NCI-H69 (cell line): ENCODE data around the gene PTP4A1.
"Not testable (repeated sequence)": the region's sequence is repeated elsewhere in the genome, so short reads cannot be mapped to it uniquely, and the experiment has no call there.

Experiments used
- DNase-seq: peaks from one replicate; lab custom pipeline; 2025; lab: John Stamatoyannopoulos, UW

Gene PTP4A1

DNA sequence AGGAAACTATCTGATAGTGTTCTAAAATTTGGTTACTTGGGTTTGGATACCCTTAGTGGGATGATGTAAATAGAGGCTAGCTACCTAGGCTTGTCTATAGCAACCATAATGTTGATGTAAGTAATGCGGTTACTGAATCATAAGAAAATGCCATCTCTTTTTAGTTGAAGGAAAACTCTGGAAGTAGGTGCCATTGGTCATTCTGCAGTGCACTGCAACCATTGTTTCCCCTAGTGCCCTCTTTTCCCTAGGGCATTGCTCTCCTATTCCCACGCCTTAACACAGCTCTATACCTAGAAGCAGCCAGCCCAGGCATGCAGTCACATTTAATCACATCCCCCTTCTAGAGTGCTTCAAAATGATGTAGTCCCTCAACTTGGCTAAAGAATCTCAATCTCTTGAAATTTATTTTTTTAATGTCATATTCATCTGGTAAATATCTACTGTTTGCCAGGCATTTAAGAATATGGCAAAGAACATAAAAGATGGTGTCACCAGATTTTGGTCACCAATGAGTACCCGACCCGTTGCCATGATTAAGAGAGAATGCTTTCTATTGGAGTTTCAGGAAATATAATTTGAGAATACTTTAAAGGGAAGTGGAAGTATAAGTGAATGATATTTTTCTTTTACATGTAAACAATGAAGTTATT, 10.4 kb downstream of the PTP4A1 start:
- DNase-seq = peak; percentile 25

DNA sequence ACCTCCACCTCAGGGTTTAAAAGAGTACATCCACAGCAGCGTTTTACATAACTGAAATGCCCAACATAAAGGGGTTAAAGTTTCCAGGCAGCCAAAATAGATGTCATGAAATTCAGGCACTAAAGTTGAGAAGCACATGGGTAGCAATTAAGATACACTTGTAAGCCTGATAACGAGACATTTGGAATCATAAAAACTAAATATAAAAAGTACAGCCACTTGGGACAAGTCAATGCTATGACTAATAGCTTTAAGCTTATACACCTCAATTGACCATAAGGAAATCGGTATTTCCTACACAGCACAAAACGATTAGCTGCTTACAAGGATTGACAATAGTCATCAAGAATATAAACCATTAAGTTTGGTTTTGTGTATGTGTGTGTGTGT, 11.8 kb downstream of the PTP4A1 start:
- no peak for DNase-seq

DNA sequence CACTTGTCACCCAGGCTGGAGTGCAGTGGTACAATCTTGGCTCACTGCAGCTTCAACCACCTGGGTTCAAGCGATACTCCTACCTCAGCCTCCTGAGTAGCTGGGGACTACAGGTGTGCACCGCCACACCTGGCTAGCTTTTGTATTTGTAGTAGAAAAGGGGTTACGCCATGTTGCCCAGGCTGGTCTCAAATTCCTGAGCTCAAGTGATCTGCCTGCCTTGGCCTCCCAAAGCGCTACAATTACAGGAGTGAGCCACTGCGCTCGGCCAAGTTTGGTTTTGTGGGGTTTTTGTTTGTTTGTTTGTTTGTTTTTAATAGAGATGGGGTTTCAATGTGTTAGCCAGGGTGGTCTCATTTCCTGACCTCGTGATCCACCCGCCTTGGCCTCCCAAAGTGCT, 12.3 kb downstream of the PTP4A1 start:
- no peak for DNase-seq

- DNase-seq = not testable (repeated sequence)
Measured at GRCh38 chr6:63585652-63586051, 13.4 kb downstream of the PTP4A1 start.

DNA sequence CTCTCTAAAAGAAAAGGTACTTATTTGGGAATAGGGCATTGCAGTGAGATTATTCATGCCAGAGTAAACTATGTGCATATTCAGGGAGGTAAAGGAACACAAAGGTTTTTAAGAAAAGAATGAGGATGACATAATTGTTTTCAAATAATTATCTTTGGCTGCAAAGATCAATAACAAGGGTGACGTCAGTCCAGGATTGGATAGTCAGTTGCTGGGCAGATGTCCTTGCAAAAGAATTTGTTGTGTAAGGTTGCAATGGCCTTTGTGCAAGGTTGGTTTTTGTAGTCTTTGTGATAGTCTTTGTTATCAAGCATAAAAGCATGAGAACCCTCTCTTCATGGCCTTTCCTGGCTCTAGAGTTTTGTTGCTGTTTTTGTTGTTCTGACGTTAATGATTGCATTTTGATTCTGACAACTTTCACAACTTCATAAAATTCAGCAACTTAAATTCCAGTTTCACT, 17.7 kb downstream of the PTP4A1 start:
- DNase-seq = peak; percentile 36

DNA sequence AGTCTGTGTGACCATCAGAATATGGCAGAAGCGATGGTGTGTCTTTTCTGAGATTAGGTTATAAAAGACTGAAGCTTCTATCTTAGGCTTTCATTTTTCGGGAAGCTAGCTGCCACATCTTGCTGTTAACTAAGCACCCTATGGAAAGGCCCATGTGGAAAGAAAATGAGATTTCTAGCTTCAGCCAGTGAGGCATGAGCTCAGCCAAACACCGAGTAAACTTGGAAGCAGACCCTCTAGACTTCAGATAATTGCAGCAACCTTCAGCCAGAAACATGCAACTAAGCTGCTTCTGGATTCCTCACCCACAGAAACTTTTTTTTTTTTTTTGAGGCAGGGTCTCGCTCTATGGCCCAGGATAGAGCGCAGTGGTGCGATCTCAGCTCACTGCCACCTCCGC, 20.6 kb downstream of the PTP4A1 start:
- DNase-seq = no peak

DNA sequence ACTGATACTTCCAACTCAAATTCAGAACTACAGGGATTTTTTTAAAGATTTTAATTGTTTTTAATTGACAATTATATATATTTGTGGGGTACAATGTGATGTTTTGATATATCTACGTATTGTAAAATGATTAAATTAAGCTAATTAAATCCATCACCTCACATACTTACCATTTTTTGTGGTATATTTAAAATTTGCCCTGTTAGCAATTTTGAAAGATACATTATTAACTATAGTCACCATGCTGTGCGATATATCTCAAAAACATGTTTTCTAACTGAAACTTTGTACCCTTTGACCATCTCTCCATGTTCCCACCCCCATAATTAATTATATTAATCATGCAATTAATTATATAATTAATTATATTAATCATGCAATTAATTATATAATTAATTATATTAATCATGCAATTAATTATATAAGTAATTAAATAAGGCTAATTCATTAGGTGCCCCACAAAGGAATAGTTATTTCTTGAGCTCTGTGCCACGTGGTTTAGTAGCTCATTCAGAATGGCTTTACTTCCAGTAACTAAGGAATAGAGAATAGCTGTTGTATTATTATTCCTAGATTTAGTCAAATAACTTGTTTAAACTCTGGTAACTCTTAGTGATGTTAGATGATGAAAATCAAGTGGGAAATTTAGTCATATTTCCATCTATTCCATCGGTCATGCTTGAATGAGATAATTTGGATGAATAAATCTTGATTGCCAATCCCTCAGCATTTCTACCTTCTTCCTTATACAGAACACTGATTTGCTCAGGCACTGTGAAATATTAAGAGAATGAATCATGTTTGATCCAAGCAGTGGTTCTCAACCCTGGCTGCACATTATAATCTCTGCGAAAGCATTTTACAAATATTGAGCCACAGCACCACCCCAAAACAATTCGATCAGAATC, 25.1 kb downstream of the PTP4A1 start:
- peak; percentile 78 for DNase-seq

DNA sequence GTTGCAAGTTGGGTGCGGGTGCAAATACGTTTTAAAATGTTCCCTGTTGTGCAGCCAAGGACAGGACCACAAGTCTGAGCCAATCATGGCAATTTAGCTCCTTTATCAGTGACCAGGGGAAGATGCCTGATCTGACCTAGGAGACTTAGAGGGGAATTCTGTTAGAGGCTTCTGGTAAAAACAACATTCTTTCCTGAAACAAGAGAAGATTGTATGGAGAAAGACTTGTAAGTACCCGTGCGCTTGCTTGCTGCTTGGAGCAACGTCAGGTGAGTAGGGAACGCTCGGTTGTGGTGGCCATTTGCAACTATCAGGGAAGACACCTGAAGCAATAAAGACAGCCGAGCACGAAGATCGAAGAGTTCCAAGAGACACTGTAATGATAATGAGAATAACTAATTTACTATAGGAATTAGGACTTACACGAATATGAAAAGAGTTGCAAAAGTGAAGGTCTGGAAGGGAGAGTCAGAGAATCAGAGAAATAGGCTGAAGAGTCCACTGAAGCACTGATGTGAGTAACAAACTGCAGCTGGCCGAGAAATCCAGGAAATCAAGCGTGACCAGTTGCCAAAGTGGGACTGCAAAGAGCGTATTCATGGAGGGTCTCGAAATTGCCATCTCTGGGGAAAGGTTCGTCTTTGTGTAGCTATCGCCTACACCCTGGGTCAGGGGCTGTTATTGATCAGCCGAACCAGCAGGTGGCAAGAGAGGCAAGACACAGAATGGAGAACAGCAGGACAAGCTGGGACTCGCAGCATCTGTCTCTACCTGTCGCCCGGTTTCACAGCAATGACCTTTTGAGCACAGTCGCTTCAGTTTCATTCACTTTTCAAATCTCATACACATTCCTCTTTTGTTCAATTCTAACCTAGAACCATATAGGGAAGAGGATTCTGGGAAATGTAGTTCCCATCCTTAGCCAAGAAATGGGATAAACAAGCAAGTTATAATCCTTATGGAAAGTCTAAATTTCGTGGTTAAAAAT, 26.1 kb downstream of the PTP4A1 start:
- DNase-seq = peak; percentile 90

GRCh38 chr6:63599243-63599642, 27.0 kb downstream of the PTP4A1 start:
- no peak for DNase-seq

- no peak for DNase-seq
Measured at GRCh38 chr6:63600136-63600535, 27.9 kb downstream of the PTP4A1 start.

DNA sequence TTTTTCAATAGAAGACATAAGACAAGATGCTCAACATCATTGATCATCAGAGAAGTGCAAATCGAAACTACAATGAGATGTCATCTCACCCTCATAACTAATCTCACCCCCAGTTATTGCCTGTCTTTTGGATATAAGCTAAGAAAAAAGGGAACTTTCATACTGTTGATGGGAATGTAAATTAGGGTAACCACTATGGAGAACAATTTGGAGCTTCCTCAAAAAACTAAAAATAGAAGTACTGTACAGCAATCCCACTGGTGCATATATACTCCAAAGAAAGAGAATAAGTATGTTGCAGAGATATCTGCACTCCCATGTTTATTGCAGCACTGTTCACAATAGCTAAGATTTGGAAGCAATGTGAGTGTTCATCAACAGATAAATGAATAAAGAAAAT, 37.0 kb downstream of the PTP4A1 start:
- DNase-seq = no peak

GRCh38 chr6:63610944-63611343, 38.7 kb downstream of the PTP4A1 start:
- no peak for DNase-seq

DNA sequence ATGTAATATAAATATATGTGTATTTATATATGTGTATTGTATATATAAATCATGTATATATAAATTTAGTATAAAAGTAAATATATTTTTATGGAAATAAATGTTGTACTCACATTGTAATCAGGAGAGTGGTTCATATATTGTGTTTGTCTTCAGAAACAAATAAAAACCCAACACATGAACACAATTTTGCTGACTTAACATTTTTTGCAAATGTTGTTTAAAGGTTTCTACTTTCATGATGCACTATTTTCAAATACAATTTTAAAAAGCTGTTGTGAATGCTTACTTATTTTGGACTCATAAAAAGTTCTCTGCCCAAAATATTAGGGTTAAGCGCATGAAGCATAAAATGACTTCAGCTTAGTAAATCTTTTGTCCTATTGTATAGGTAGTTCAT, 39.3 kb downstream of the PTP4A1 start:
- DNase-seq = no peak

DNA sequence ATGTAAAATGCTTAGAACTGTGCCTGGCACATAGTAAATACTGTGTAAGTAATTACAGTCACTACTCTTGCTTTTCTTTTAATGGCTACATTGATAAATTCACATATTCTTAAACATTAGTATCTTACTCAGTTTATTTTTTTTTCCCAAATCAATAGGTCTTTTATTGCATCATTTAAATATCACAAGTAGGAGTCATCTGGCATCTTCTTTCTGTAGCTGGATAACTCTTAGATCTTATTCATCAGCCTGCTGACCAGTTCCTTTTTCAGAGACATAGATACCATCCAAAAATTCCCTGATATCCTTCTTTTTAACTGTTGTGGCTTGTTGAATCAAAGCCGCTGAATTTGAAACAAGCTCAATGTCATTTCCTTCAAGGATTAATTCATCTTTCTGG, 43.3 kb downstream of the PTP4A1 start:
- no peak for DNase-seq
